Measurements from ENCODE around the gene TRPC4AP.

The TRPC4AP gene

DNA sequence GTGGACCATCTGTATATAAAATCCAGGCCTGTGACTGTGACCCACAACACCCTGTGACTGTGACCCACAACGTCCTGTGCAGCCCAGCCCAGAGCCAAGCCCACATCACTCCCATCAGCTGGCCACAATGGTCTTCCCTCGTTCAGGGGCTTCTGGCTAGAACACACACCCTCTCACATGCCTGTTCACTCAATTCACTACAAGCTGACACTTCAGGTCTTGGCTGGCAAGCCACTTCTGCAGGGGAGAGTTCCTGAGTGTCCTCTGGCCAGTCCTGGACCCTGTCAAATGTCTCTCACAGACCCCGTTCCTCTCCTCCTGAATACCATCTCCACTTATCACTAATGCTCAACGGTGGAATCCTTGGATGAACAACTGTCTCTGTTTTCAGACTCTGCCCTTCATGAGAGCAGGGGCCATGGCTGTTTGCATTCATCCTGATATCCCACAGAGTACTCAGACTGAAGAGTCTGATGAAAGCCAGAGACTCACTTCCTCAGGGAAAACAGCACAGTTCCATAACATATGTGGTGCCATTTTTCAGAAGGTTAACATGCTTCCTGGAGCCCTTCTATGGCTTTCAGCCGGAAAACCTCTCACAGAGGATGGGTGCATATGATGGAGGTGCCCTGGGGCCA, 80.9 kb downstream of the TRPC4AP start:
- no peak for DNase-seq (ENCODE audit: low read depth)
- TF ChIP-seq, protein P1, sequence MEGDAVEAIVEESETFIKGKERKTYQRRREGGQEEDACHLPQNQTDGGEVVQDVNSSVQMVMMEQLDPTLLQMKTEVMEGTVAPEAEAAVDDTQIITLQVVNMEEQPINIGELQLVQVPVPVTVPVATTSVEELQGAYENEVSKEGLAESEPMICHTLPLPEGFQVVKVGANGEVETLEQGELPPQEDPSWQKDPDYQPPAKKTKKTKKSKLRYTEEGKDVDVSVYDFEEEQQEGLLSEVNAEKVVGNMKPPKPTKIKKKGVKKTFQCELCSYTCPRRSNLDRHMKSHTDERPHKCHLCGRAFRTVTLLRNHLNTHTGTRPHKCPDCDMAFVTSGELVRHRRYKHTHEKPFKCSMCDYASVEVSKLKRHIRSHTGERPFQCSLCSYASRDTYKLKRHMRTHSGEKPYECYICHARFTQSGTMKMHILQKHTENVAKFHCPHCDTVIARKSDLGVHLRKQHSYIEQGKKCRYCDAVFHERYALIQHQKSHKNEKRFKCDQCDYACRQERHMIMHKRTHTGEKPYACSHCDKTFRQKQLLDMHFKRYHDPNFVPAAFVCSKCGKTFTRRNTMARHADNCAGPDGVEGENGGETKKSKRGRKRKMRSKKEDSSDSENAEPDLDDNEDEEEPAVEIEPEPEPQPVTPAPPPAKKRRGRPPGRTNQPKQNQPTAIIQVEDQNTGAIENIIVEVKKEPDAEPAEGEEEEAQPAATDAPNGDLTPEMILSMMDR (IDR thresholded peaks at IDR 0.05; ENCODE audit: insufficient read depth, low read depth, low read length, missing control alignments), result no peak
- no peak overlapping the region for H3K4me3 ChIP-seq (ENCODE audit: low read length)

DNA sequence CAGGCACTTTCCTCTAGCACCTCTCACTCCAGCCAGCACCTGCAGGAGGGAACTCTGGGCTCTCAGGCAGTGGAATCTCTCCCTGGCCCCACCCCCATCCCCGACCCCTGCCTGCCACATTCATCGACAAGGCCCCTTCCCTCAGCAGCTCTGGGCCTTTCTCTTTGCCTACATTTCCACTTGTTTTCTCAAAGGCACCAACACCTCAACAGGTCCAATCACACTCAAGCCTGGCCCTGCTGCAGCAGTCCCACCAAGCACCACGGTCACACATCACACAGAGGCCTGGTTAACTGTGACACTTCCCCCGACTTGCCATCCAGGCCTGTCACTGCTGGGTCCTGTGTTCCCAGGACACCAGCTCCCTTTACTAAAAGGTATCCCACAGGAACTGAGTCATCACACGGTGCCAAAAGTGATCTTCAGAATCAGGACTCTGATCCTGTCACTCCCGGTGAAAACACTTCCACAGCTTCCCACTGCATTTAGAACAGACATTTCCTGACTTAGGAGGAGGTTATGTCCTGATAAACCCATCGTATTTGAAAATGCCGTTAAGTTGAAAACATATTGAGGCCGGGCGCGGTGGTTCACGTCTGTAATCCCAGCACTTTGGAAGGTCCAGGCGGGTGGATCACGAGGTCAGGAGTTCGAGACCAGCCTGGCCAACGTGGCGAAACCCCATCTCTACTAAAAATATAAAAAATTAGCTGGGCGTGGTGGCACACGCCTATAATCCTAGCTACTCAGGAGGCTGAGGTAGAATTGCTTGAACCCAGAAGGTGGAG, 82.0 kb downstream of the TRPC4AP start:
- no peak overlapping the region for H3K4me3 ChIP-seq (ENCODE audit: low read length)
- DNase-seq (ENCODE audit: low read depth), result no peak
- TF ChIP-seq, protein P1 (IDR thresholded peaks at IDR 0.05; ENCODE audit: insufficient read depth, low read depth, low read length, missing control alignments), result no peak

DNA sequence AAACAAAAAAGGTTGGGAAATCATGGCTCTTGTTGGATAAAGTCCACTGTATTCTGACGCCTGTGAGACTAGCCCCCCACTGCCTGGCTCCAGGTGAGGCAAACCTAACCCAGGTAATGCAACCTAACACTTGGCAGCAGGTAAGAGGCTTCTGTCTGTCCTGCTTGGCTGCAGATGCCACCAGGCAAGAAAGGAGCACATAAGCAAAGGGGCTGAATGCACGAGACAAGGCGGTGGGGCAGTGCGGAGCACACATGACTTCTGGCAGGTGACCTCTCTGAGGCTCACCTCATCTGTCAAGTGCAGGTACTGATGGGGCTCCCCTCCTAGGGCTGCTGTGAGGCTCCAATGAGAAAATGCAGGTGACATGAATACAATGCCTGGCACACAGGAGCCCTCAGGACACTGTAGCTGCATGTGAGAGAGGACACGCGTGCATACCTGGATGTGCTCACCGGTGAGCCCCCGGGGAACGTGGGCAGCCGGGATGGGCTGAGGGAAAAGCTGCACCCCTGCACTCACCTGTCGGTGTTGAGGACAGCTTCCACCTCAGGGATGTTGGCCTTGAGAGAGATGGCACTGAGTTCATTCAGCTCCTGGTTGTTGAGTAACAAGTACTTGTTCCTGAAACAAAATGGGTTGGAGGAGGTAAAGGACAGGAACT, 82.8 kb downstream of the TRPC4AP start:
- TF ChIP-seq, protein P1 (IDR thresholded peaks at IDR 0.05; ENCODE audit: insufficient read depth, low read depth, low read length, missing control alignments), result no peak
- no peak for DNase-seq (ENCODE audit: low read depth)
- no peak overlapping the region for H3K4me3 ChIP-seq (ENCODE audit: low read length)

DNA sequence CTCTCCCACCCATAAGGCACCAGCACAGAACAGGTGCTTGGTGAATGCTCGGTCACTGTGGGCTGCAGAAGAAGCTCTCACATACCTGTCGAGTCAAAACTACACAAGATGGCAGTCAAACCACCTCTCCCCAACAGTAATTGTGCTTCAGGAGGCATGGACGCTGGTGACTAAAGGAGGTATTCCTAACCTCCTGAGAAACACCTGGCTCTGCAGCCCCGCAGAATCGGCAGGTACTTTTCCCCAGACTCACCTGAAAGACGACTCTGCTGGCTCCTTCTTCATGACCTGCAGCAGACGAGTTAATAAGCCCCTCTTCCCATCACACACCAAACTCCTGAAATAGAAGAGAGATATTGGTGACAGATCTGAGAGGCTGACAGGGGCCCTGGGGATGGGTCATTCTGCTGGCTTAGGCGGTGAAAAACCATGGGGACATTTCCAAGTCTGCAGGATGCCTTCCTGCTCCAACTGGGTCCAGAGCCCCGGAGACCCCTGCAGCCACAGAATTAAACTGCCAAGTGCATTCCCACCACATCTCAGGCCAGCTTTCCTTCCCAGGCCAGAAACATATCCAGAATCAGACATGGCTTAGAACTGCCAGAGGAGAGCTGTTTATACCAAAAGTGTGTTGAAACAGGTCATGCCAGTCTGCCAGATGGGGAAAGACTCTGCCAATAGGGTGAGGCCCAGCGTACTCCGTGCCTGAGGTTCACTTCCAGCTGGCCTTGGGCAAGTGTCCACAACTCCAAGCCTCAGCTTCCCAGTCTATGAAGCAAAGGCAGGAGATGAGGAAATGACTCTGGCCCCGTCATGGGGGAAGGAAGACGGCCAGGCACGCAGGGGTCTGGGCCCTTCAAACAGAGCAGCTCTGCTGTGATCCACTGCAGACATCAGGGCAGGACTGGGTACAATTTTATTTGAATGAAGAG, 83.9 kb downstream of the TRPC4AP start:
- DNase-seq (ENCODE audit: low read depth), result no peak
- TF ChIP-seq, protein P1 (IDR thresholded peaks at IDR 0.05; ENCODE audit: insufficient read depth, low read depth, low read length, missing control alignments), result no peak
- no peak overlapping the region for H3K4me3 ChIP-seq (ENCODE audit: low read length)

DNA sequence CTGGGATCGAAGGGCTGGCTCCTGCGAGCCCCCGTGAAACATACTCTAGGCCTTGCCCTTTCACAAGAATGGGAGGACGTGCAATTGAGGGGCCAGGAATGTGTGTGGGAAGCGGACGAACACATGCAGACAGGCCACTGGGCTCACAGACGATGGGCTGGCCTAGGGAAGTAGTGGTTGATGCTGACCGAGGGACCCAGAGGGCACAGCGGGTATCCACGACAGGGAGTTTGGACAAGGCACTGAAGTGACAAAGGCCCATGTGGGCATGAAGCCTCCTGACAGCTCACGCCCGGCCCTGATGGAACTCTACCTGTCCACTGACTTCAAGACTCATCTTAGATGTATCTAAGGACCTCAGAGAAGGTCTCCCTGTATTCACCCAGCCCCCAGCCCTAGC, 84.7 kb downstream of the TRPC4AP start:
- no peak overlapping the region for H3K4me3 ChIP-seq (ENCODE audit: low read length)
- DNase-seq (ENCODE audit: low read depth), result no peak
- TF ChIP-seq, protein P1 (IDR thresholded peaks at IDR 0.05; ENCODE audit: insufficient read depth, low read depth, low read length, missing control alignments), result no peak

DNA sequence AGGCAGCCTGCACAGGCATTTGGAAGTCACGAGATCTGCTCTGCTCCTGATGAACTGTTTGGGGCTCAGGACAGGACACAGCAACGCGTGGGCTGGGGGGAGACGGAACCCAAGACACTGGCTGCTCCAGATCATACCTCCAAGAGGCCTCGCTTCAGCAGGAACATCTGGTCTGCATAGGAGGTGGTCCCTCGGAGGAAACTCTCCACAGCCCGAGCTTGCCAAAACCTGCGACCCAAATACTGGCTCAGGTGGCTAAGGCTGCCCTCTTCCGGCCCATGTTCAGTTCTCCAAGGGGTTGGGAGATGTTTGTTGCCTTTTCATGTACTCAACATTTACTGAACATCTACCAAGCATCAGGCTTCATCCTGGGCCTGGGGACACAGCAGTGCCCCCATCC, 85.2 kb downstream of the TRPC4AP start:
- no peak overlapping the region for H3K4me3 ChIP-seq (ENCODE audit: low read length)
- TF ChIP-seq, protein P1 (IDR thresholded peaks at IDR 0.05; ENCODE audit: insufficient read depth, low read depth, low read length, missing control alignments), result no peak
- DNase-seq (ENCODE audit: low read depth), result no peak
